ENCODE measurements around the gene NCAM1.

The NCAM1 gene

DNA sequence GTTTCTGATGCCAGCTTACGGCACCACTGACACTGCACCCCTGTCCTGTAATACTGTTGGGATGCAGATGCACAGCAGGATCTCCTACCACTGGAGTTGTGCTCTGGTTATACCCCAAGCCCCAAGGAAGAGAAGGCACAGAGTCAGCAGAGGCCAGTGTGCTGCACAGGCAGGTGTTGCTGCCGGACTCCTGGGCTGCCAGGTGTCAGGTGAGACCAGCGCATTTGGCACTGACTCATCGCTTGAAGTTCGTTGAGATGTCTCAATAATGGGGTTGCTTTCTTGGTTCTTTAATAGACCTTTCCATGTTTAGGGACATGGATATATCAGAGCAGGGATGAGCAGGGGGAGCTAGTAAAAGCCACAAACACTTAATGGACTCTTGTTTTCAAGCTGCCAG, 277.5 kb downstream of the NCAM1 start:
- Histone ChIP-seq H3K9me3 (ENCODE audit: low read length) (no peaks in the 10 kb centered on the region), H3K9ac (ENCODE audit: low read length) (no peak overlapping the region), H3K4me1 (ENCODE audit: insufficient read depth, low read length) (peaks cover 21% of the 10 kb centered on the region), H3K4me3 (ENCODE audit: low read depth in 1 of 2, low read length in 2 of 2) (no peak overlapping the region), H3K27ac (ENCODE audit: low read depth, low read length) (no peak overlapping the region), H3K36me3 (ENCODE audit: insufficient read depth, low read length) (no peaks in the 10 kb centered on the region), H3K27me3 (ENCODE audit: control insufficient read depth in 1 of 2, insufficient read depth in 2 of 2, low read length in 2 of 2) (no peaks in the 10 kb centered on the region)

DNA sequence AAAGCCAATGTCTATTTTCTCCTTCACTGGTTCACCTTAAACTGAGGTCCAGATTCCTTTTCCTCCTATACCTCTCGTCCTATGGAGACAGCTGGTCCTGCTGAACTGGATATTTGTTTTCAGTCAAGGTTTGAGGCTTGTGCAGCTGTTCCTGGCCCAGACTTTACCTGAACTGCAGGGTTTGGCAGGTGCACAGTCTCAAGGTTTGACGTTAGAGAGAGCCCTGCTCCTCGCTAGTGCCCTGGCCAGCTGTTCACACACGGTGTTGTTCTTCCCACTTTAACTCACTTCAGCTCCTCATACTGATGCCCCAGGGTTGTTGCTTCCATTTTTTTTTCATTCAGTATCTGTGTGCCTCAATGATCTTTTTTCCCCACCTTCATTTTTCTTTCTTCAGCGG, 279.2 kb downstream of the NCAM1 start:
- H3K4me3 ChIP-seq (ENCODE audit: low read depth in 1 of 2, low read length in 2 of 2) = no peak overlapping the region
- H3K9ac ChIP-seq (ENCODE audit: low read length) = no peak overlapping the region
- H3K27ac ChIP-seq (ENCODE audit: low read depth, low read length) = no peak overlapping the region
- H3K36me3 ChIP-seq (ENCODE audit: insufficient read depth, low read length) = no peaks in the 10 kb centered on the region
- H3K9me3 ChIP-seq (ENCODE audit: low read length) = no peaks in the 10 kb centered on the region
- no peaks in the 10 kb centered on the region for H3K27me3 ChIP-seq (ENCODE audit: control insufficient read depth in 1 of 2, insufficient read depth in 2 of 2, low read length in 2 of 2)
- peaks cover 25% of the 10 kb centered on the region for H3K4me1 ChIP-seq (ENCODE audit: insufficient read depth, low read length)

DNA sequence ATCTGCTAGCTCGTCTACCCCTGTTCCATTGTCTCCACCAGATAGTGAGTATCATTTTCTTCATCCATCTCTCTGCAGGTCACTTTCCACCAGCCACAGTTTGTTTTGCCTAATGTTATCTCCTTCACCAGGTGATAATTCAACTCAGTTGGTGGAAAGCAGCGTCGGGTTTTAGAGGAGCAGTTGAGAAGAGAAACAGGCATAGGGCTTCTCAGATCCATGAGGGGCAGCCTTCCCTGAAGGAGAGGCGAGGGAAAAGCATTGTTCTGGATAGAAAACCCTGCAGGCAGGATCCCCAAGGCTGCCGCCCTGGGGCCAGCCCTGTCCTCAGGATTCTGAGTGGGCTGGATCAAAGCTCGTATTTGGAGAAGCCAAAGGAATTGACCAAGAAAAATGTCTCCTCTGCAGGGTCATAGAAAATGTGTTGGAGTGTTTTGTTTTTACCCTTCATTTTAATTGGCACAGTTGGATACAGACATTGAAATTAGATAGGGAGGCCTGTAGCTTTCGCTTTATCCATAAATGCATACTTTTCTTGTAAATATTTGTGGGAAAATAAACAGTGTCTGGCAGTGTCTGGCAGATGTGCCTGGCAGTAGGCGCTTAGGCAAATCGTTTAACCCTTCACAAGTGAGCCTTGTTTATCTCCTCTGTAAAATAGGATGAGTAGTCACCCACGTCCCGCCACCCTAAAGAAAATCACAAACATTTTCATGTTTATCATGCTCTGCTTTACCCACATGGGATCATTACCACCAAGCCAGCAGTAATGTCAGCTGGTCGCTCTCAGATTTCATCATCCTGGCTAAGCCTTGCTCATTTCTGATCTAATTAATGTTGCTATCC, 279.8 kb downstream of the NCAM1 start:
- H3K27ac ChIP-seq (ENCODE audit: low read depth, low read length) = peak overlapping the region; percentile 4
- no peaks in the 10 kb centered on the region for H3K36me3 ChIP-seq (ENCODE audit: insufficient read depth, low read length)
- H3K9ac ChIP-seq (ENCODE audit: low read length) = no peak overlapping the region
- H3K9me3 ChIP-seq (ENCODE audit: low read length) = no peaks in the 10 kb centered on the region
- no peak overlapping the region for H3K4me3 ChIP-seq (ENCODE audit: low read depth in 1 of 2, low read length in 2 of 2)
- H3K27me3 ChIP-seq (ENCODE audit: control insufficient read depth in 1 of 2, insufficient read depth in 2 of 2, low read length in 2 of 2) = no peaks in the 10 kb centered on the region
- peaks cover 25% of the 10 kb centered on the region for H3K4me1 ChIP-seq (ENCODE audit: insufficient read depth, low read length)

DNA sequence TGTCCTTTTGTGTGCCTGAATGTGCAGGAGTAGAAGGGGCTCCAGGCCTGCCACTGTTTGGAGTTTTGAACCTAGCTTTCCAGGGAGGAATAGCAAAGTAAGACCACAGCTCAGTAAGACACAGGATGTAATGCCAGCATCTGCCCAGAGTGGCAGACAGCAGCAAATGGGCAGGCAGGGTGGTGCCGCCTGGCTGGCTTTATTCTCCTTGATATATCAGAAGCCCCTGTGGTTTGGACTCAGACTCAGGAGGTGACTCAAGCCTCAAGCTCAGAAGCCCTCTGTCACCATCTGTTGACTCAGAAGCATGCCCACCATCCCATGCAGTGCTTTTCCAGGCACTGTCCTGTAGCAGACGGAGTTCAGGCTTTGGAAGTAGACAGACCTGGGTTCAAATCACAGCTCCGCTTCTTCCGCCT, 280.4 kb downstream of the NCAM1 start:
- no peak overlapping the region for H3K27ac ChIP-seq (ENCODE audit: low read depth, low read length)
- no peaks in the 10 kb centered on the region for H3K36me3 ChIP-seq (ENCODE audit: insufficient read depth, low read length)
- no peak overlapping the region for H3K4me3 ChIP-seq (ENCODE audit: low read depth in 1 of 2, low read length in 2 of 2)
- H3K27me3 ChIP-seq (ENCODE audit: control insufficient read depth in 1 of 2, insufficient read depth in 2 of 2, low read length in 2 of 2) = no peaks in the 10 kb centered on the region
- H3K4me1 ChIP-seq (ENCODE audit: insufficient read depth, low read length) = peaks cover 25% of the 10 kb centered on the region
- H3K9me3 ChIP-seq (ENCODE audit: low read length) = no peaks in the 10 kb centered on the region
- no peak overlapping the region for H3K9ac ChIP-seq (ENCODE audit: low read length)

DNA sequence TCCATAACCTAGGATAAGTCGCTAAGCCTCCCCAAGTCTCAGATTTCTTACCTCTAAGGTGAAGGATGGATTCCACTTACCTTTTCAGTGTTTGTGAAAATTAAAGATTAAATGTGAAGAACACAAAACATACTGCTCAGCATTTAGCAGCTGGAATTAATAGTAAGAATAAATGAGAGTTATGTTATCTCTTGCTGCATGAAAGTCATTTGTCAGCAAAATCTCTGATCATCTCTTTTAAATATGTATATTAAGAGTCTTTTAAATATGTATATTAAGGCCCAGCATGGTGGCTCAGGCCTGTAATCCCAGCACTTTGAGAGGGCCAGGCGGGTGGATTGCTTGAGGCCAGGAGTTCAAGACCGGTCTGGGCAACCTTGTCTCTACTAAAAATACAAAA, 280.8 kb downstream of the NCAM1 start:
- Histone ChIP-seq H3K27me3 (ENCODE audit: control insufficient read depth in 1 of 2, insufficient read depth in 2 of 2, low read length in 2 of 2) (no peaks in the 10 kb centered on the region), H3K36me3 (ENCODE audit: insufficient read depth, low read length) (no peaks in the 10 kb centered on the region), H3K9me3 (ENCODE audit: low read length) (no peaks in the 10 kb centered on the region), H3K4me1 (ENCODE audit: insufficient read depth, low read length) (peaks cover 25% of the 10 kb centered on the region), H3K27ac (ENCODE audit: low read depth, low read length) (no peak overlapping the region), H3K4me3 (ENCODE audit: low read depth in 1 of 2, low read length in 2 of 2) (no peak overlapping the region), H3K9ac (ENCODE audit: low read length) (no peak overlapping the region)

DNA sequence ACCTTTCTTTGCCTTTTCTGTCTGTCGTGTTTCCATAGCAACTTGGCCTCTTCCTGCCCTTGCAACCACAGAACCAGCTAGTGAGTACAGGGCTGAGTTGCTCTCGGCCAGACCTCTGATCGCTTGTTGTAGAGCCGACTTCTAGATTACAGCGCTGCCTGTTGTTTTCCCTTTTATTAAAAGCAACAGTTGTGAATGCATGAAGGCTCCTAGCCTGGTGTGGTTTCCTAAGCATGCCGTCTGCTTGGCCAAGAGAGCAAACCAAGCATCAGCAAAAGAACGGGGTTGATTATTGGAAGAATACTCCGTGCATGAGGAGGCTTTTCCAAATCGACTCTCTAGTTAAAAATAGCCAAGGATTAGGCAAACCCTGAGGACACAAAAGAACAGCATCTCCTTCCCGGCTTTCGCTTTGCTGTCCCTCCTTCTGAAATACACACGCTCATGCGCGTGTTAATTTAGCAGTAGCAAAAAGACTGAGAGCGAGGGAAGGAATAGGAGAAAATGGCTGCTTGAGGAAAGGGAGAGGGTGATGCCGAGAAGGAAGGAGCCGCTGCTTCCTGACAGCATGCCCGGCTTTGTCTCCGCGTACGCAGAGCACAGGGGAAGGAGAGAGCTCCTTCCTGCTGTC, 281.7 kb downstream of the NCAM1 start:
- Histone ChIP-seq H3K27ac (ENCODE audit: low read depth, low read length) (peak overlapping the region; percentile 89), H3K4me1 (ENCODE audit: insufficient read depth, low read length) (peaks cover 28% of the 10 kb centered on the region), H3K36me3 (ENCODE audit: insufficient read depth, low read length) (no peaks in the 10 kb centered on the region), H3K4me3 (ENCODE audit: low read depth in 1 of 2, low read length in 2 of 2) (peak overlapping the region; percentile 35 to 58), H3K9me3 (ENCODE audit: low read length) (no peaks in the 10 kb centered on the region), H3K9ac (ENCODE audit: low read length) (no peak overlapping the region), H3K27me3 (ENCODE audit: control insufficient read depth in 1 of 2, insufficient read depth in 2 of 2, low read length in 2 of 2) (no peaks in the 10 kb centered on the region)

DNA sequence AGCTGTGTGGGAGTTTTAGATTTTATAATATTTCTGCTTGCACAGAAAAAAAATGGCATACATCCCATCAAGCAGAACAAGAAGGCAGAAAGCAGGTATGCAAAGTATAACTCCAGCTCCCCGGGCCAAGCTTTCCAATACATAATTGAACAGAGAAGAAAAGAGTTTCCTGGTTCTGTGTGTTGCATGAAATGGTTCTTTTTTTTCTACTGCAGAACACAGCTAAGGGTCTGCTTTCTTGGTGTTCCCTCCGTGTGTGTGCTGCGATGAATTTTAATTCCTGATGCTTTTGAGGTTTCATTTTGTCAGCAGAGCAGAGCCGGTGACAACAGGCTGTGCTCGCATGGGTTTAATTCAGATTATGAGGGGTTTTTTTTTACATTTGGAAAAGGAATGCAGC, 282.5 kb downstream of the NCAM1 start:
- Histone ChIP-seq H3K36me3 (ENCODE audit: insufficient read depth, low read length) (no peaks in the 10 kb centered on the region), H3K9me3 (ENCODE audit: low read length) (no peaks in the 10 kb centered on the region)

DNA sequence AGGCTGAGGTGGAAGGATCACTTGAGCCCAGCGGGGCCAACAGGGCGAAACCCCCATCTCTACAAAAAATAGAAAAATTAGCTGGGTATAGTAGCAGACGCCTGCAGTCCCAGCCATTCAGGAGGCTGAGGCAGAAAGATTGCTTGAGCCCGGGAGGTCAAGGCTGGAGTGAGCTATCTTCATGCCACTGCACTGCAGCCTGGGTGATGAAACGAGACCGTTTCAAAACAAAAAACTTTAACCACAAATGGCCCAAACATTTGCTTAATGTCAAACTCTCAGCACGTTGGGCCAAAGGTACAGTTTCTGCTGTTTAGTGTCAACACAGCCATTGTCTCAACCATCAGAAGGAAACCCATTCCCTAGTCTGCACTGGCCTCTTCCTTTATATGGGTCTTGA, 284.0 kb downstream of the NCAM1 start:
- H3K27me3 ChIP-seq (ENCODE audit: control insufficient read depth in 1 of 2, insufficient read depth in 2 of 2, low read length in 2 of 2) = no peaks in the 10 kb centered on the region
- no peak overlapping the region for H3K27ac ChIP-seq (ENCODE audit: low read depth, low read length)
- no peaks in the 10 kb centered on the region for H3K9me3 ChIP-seq (ENCODE audit: low read length)
- no peaks in the 10 kb centered on the region for H3K36me3 ChIP-seq (ENCODE audit: insufficient read depth, low read length)
- H3K9ac ChIP-seq (ENCODE audit: low read length) = no peak overlapping the region
- peaks cover 38% of the 10 kb centered on the region for H3K4me1 ChIP-seq (ENCODE audit: insufficient read depth, low read length)
- no peak overlapping the region for H3K4me3 ChIP-seq (ENCODE audit: low read depth in 1 of 2, low read length in 2 of 2)

More for the DNA sequence above, 282.5 kb downstream of the NCAM1 start:
- H3K9ac ChIP-seq (ENCODE audit: low read length) = no peak overlapping the region
- no peaks in the 10 kb centered on the region for H3K27me3 ChIP-seq (ENCODE audit: control insufficient read depth in 1 of 2, insufficient read depth in 2 of 2, low read length in 2 of 2)
- peaks cover 36% of the 10 kb centered on the region for H3K4me1 ChIP-seq (ENCODE audit: insufficient read depth, low read length)
- no peak overlapping the region for H3K4me3 ChIP-seq (ENCODE audit: low read depth in 1 of 2, low read length in 2 of 2)
- H3K27ac ChIP-seq (ENCODE audit: low read depth, low read length) = no peak overlapping the region

DNA sequence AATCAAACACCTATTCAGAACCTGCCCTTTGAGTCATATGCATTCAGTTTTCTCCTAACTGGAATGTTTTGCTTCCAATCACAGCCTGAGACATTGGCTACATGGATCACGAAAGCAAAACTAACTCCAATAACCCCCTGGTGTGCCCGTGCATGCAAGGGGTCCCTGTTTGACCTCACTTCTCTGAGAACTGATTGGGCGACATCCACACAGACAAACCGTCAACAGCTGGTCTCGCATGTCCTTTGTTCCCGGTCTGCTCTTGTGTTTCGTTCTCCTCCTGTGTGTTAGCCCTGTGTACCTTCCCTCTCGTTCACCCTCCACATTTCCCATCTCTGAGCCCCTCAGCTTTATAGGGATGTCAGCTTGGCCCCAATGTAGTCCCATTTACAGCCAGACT, 286.0 kb downstream of the NCAM1 start:
- peak overlapping the region; percentile 48 for H3K27ac ChIP-seq (ENCODE audit: low read depth, low read length)
- H3K4me3 ChIP-seq (ENCODE audit: low read depth in 1 of 2, low read length in 2 of 2) = no peak overlapping the region
- H3K27me3 ChIP-seq (ENCODE audit: control insufficient read depth in 1 of 2, insufficient read depth in 2 of 2, low read length in 2 of 2) = no peaks in the 10 kb centered on the region
- H3K4me1 ChIP-seq (ENCODE audit: insufficient read depth, low read length) = peaks cover 25% of the 10 kb centered on the region
- H3K9ac ChIP-seq (ENCODE audit: low read length) = no peak overlapping the region
- no peaks in the 10 kb centered on the region for H3K36me3 ChIP-seq (ENCODE audit: insufficient read depth, low read length)
- H3K9me3 ChIP-seq (ENCODE audit: low read length) = no peaks in the 10 kb centered on the region

DNA sequence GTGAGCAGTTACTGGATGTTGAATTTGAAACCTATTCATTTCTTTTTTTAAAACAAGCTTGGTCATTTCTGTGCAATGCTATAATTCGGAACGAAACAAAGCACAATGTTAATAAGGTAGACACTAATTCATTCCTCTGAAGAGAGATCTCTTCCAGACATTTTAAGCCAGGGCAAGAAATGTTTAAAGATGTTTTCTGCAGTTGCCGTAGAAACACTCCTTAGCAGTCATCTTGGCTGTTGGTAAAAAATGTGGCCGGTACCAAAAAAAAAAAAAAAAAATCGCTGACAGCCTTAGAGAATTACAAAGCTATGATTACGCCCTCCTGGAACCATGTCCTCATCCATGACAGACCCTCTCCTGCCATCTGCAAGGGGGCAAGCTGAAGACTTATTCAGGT, 286.7 kb downstream of the NCAM1 start:
- no peaks in the 10 kb centered on the region for H3K36me3 ChIP-seq (ENCODE audit: insufficient read depth, low read length)
- peaks cover 21% of the 10 kb centered on the region for H3K4me1 ChIP-seq (ENCODE audit: insufficient read depth, low read length)
- H3K9ac ChIP-seq (ENCODE audit: low read length) = no peak overlapping the region
- no peaks in the 10 kb centered on the region for H3K9me3 ChIP-seq (ENCODE audit: low read length)
- H3K27me3 ChIP-seq (ENCODE audit: control insufficient read depth in 1 of 2, insufficient read depth in 2 of 2, low read length in 2 of 2) = no peaks in the 10 kb centered on the region
- H3K27ac ChIP-seq (ENCODE audit: low read depth, low read length) = no peak overlapping the region
- no peak overlapping the region for H3K4me3 ChIP-seq (ENCODE audit: low read depth in 1 of 2, low read length in 2 of 2)

DNA sequence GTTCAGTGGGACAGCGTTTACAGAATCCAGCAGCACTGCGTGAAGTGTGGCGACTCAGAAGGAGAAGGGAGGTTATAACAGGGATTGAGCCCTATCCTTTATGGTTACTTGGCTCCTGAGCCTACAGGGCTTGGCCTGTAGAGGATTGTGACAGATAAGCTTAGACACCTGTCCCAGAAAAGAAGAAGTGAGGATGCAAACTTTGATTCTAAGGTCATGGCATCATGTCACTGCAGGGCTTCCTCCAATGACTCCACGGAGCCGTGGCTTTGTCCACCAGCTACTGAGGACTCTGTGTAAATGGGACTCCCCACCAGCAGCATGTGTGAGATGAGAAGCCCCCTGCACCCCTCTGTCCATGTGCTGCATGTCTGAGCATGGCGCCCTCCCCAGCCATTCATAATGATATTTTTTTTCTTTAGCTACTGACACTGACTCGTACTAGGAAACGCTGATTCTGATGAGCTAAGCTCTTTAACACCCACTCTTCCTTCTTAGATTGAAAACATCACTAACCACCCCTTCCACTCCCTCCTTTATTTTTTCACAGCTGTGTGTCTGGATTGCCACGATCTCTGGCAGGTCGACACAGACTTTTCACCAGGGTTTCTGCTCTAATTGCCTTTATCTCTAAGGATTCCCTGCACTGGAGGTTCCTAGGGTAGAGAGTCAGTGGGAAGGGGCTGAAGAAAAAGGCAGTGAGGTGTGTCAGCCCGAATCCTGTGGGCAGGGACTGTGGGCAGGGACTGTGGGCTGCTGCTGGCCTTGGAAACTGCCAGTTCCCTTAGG, 287.7 kb downstream of the NCAM1 start:
- no peaks in the 10 kb centered on the region for H3K36me3 ChIP-seq (ENCODE audit: insufficient read depth, low read length)
- H3K27ac ChIP-seq (ENCODE audit: low read depth, low read length) = peak overlapping the region; percentile 10
- no peaks in the 10 kb centered on the region for H3K27me3 ChIP-seq (ENCODE audit: control insufficient read depth in 1 of 2, insufficient read depth in 2 of 2, low read length in 2 of 2)
- H3K9ac ChIP-seq (ENCODE audit: low read length) = no peak overlapping the region
- no peaks in the 10 kb centered on the region for H3K9me3 ChIP-seq (ENCODE audit: low read length)
- peaks cover 15% of the 10 kb centered on the region for H3K4me1 ChIP-seq (ENCODE audit: insufficient read depth, low read length)
- H3K4me3 ChIP-seq (ENCODE audit: low read depth in 1 of 2, low read length in 2 of 2) = no peak overlapping the region

Data from muscle layer of colon (tissue), 2 donors.